ENCODE results near the gene ORMDL3. TPM values are rescaled to one million over a fixed set of nuclear protein-coding genes. Genes with fewer than 3 reads are reported as not detected.

ORMDL3 gene
- total RNA-seq, 1 donor from 2014 or later: 70.9 TPM

- Mint-ChIP-seq H3K36me3 (ENCODE audit: unreplicated experiment) (no peaks in the 10 kb centered on the region), H3K4me3 (ENCODE audit: unreplicated experiment) (no peak overlapping the region), H3K4me1 (ENCODE audit: low read depth, unreplicated experiment) (peaks cover 2% of the 10 kb centered on the region), H3K27ac (ENCODE audit: unreplicated experiment) (no peak overlapping the region), H3K9me3 (ENCODE audit: unreplicated experiment) (peaks cover 12% of the 10 kb centered on the region), H3K27me3 (ENCODE audit: unreplicated experiment) (peaks cover 4% of the 10 kb centered on the region)
- no peak for DNase-seq
- TF ChIP-seq CTCF (IDR thresholded peaks at IDR 0.05; ENCODE audit: partially characterized antibody, unreplicated experiment): no peak
Measured at GRCh38 chr17:39955726-39956225, 28.4 kb upstream of the ORMDL3 start.

- H3K36me3 Mint-ChIP-seq (ENCODE audit: unreplicated experiment): no peaks in the 10 kb centered on the region
- peaks cover 13% of the 10 kb centered on the region for H3K9me3 Mint-ChIP-seq (ENCODE audit: unreplicated experiment)
- TF ChIP-seq CTCF (IDR thresholded peaks at IDR 0.05; ENCODE audit: partially characterized antibody, unreplicated experiment): no peak
- no peak overlapping the region for H3K4me3 Mint-ChIP-seq (ENCODE audit: unreplicated experiment)
- peaks cover 4% of the 10 kb centered on the region for H3K27me3 Mint-ChIP-seq (ENCODE audit: unreplicated experiment)
- no peak for DNase-seq
- no peak overlapping the region for H3K27ac Mint-ChIP-seq (ENCODE audit: unreplicated experiment)
- no peaks in the 10 kb centered on the region for H3K4me1 Mint-ChIP-seq (ENCODE audit: low read depth, unreplicated experiment)
Measured at GRCh38 chr17:39954876-39955275, 27.5 kb upstream of the ORMDL3 start.

GRCh38 chr17:39953471-39953888 is 26.1 kb upstream of the ORMDL3 start:
- Mint-ChIP-seq H3K36me3 (ENCODE audit: unreplicated experiment) (no peaks in the 10 kb centered on the region), H3K9me3 (ENCODE audit: unreplicated experiment) (peaks cover 10% of the 10 kb centered on the region), H3K4me3 (ENCODE audit: unreplicated experiment) (peak overlapping the region; percentile 75), H3K27ac (ENCODE audit: unreplicated experiment) (peak overlapping the region; percentile 52), H3K4me1 (ENCODE audit: low read depth, unreplicated experiment) (no peaks in the 10 kb centered on the region), H3K27me3 (ENCODE audit: unreplicated experiment) (peaks cover 4% of the 10 kb centered on the region)
- no peak for TF ChIP-seq CTCF (IDR thresholded peaks at IDR 0.05; ENCODE audit: partially characterized antibody, unreplicated experiment)
- no peak for DNase-seq

- Mint-ChIP-seq H3K36me3 (ENCODE audit: unreplicated experiment) (no peaks in the 10 kb centered on the region), H3K27me3 (ENCODE audit: unreplicated experiment) (peaks cover 4% of the 10 kb centered on the region), H3K4me1 (ENCODE audit: low read depth, unreplicated experiment) (no peaks in the 10 kb centered on the region), H3K4me3 (ENCODE audit: unreplicated experiment) (peak overlapping the region; percentile 75), H3K9me3 (ENCODE audit: unreplicated experiment) (peaks cover 9% of the 10 kb centered on the region), H3K27ac (ENCODE audit: unreplicated experiment) (no peak overlapping the region)
- no peak for TF ChIP-seq CTCF (IDR thresholded peaks at IDR 0.05; ENCODE audit: partially characterized antibody, unreplicated experiment)
- DNase-seq: peak; percentile 99
Measured at GRCh38 chr17:39952680-39953470, 25.5 kb upstream of the ORMDL3 start.

All from glutamatergic neuron (in vitro differentiated cells).